ENCODE data around the gene HOXA9. TPM values are rescaled to one million over a fixed set of nuclear protein-coding genes. Genes with fewer than 3 reads are reported as not detected.

HOXA9 gene
- total RNA-seq, 1 donor, result 20.3 TPM

- TF ChIP-seq CTCF (IDR thresholded peaks at IDR 0.05; ENCODE audit: insufficient read depth, low read depth, low read length), result no peak
- H3K4me3 ChIP-seq (ENCODE audit: low read depth, low read length), result no peak overlapping the region
- DNase-seq (ENCODE audit: low read depth), result no peak
These were observed 45.7 kb upstream of the HOXA9 start for GRCh38 chr7:27211084-27211446.

GRCh38 chr7:27210441-27211083 lies 45.2 kb upstream of the HOXA9 start:
- DNase-seq (ENCODE audit: low read depth), result peak; percentile 52

GRCh38 chr7:27209933-27210440 lies 44.6 kb upstream of the HOXA9 start:
- no peak for DNase-seq (ENCODE audit: low read depth)
- no peak overlapping the region for H3K4me3 ChIP-seq (ENCODE audit: low read depth, low read length)
- TF ChIP-seq CTCF (IDR thresholded peaks at IDR 0.05; ENCODE audit: insufficient read depth, low read depth, low read length), result no peak

More at GRCh38 chr7:27210441-27211083, 45.2 kb upstream of the HOXA9 start:
- H3K4me3 ChIP-seq (ENCODE audit: low read depth, low read length), result peak overlapping the region; percentile 45
- peak; percentile 82 for TF ChIP-seq CTCF (IDR thresholded peaks at IDR 0.05; ENCODE audit: insufficient read depth, low read depth, low read length)

- DNase-seq (ENCODE audit: low read depth), result no peak
- H3K4me3 ChIP-seq (ENCODE audit: low read depth, low read length), result no peak overlapping the region
- TF ChIP-seq CTCF (IDR thresholded peaks at IDR 0.05; ENCODE audit: insufficient read depth, low read depth, low read length), result no peak
These were observed 43.7 kb upstream of the HOXA9 start for GRCh38 chr7:27208998-27209397.

- DNase-seq (ENCODE audit: low read depth), result no peak
- no peak overlapping the region for H3K4me3 ChIP-seq (ENCODE audit: low read depth, low read length)
- no peak for TF ChIP-seq CTCF (IDR thresholded peaks at IDR 0.05; ENCODE audit: insufficient read depth, low read depth, low read length)
These were observed 42.1 kb upstream of the HOXA9 start for GRCh38 chr7:27207348-27207985.

- peak; percentile 61 for DNase-seq (ENCODE audit: low read depth)
- peak; percentile 5 for TF ChIP-seq CTCF (IDR thresholded peaks at IDR 0.05; ENCODE audit: insufficient read depth, low read depth, low read length)
- peak overlapping the region; percentile 86 for H3K4me3 ChIP-seq (ENCODE audit: low read depth, low read length)
These were observed 40.3 kb upstream of the HOXA9 start for GRCh38 chr7:27205325-27206280.
